ENCODE results near the gene PTGES3L. TPM values are rescaled to one million over a fixed set of nuclear protein-coding genes. Genes with fewer than 3 reads are reported as not detected.

Gene PTGES3L
- total and polyA plus RNA-seq, 2 experiments from 2014 or later: 2.3 to 2.5 TPM

GRCh38 chr17:42989726-42990652, 10.1 kb upstream of the PTGES3L start:
- Mint-ChIP-seq H3K36me3 (ENCODE audit: low read depth) (peaks cover 75% of the 10 kb centered on the region), H3K27me3 (ENCODE audit: insufficient read depth, low read depth, poor library complexity) (no peaks in the 10 kb centered on the region), H3K4me1 (no peaks in the 10 kb centered on the region), H3K9me3 (no peaks in the 10 kb centered on the region; the same call in 2 of the 3 replicates), H3K27ac (no peak overlapping the region), H3K4me3 (no peak overlapping the region)
- H3K27ac ChIP-seq (ENCODE audit: low read depth): no peak overlapping the region
- no peak for ATAC-seq
- H3K4me3 ChIP-seq: no peak overlapping the region
- 0 out of 2 replicates have a peak, but pooled peaks cover 4% of the 10 kb centered on the region for H3F3A ChIP-seq (replicated peaks; ENCODE audit: low read depth)
- no peaks in the 10 kb centered on the region for H3K27me3 ChIP-seq (ENCODE audit: insufficient read depth)
- H3K4me1 ChIP-seq (ENCODE audit: insufficient read depth): no peaks in the 10 kb centered on the region
- H2AFZ ChIP-seq: no peak overlapping the region
- no peaks in the 10 kb centered on the region for H4K20me1 ChIP-seq (replicated peaks; ENCODE audit: insufficient read depth)
- no peak overlapping the region for H3K4me2 ChIP-seq
- TF ChIP-seq POLR2AphosphoS5 (IDR thresholded peaks at IDR 0.05; ENCODE audit: low read depth) (no peak), NANOG (IDR thresholded peaks at IDR 0.05; ENCODE audit: borderline replicate concordance) (no peak), EZH2 (IDR thresholded peaks at IDR 0.05; ENCODE audit: low read depth, unreplicated experiment) (no peak), ZNF462 (CRISPR knock-in tag; IDR thresholded peaks at IDR 0.05) (no peak), CTCF (conservative IDR thresholded peaks at IDR 0.05; ENCODE audit: low read depth in 2 of 2) (no peak), ETS1 (IDR thresholded peaks at IDR 0.05) (no peak), JUNB (IDR thresholded peaks at IDR 0.05; ENCODE audit: unreplicated experiment) (no peak), REST (IDR thresholded peaks at IDR 0.05; ENCODE audit: unreplicated experiment) (no peak)
- no peaks in the 10 kb centered on the region for H3K9me2 ChIP-seq (ENCODE audit: insufficient read depth)
- no peaks in the 10 kb centered on the region for H3K79me2 ChIP-seq (replicated peaks; ENCODE audit: insufficient read depth)
- H3K36me3 ChIP-seq (ENCODE audit: insufficient read depth): peaks cover 30% of the 10 kb centered on the region
- no peak for DNase-seq (ENCODE audit: low spot score)
